ENCODE results near the gene PHC2. TPM values are rescaled to one million over a fixed set of nuclear protein-coding genes. Genes with fewer than 3 reads are reported as not detected.

The PHC2 gene
- total RNA-seq, 1 donor from 2014 or later = 155 TPM

DNA sequence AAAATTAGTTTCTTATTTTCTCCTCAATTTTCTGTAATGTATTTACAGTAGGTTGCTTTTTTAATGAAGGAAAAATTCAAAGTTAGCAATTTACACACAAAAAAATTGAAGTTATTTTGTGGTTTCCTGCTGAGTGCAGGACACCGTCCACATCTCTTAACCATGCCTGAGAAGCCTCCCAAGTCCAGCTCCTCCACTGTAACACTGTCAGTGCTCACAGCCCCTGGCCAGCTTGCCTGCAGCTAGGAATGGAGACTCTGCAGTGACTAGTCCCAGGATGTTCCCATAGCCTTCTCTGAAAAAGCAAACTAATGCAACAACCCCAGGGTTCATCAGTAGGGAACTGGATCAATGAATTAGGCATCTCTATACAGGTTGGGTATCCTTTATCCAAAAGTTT is 113.5 kb downstream of the PHC2 start:
- Mint-ChIP-seq H3K4me3 (no peak overlapping the region), H3K27me3 (ENCODE audit: low read depth) (peaks cover 6% of the 10 kb centered on the region), H3K36me3 (ENCODE audit: low read depth) (no peaks in the 10 kb centered on the region), H3K9me3 (no peaks in the 10 kb centered on the region), H3K27ac (ENCODE audit: unreplicated experiment) (no peak overlapping the region), H3K4me1 (peaks cover 23% of the 10 kb centered on the region)
- TF ChIP-seq, protein P1, sequence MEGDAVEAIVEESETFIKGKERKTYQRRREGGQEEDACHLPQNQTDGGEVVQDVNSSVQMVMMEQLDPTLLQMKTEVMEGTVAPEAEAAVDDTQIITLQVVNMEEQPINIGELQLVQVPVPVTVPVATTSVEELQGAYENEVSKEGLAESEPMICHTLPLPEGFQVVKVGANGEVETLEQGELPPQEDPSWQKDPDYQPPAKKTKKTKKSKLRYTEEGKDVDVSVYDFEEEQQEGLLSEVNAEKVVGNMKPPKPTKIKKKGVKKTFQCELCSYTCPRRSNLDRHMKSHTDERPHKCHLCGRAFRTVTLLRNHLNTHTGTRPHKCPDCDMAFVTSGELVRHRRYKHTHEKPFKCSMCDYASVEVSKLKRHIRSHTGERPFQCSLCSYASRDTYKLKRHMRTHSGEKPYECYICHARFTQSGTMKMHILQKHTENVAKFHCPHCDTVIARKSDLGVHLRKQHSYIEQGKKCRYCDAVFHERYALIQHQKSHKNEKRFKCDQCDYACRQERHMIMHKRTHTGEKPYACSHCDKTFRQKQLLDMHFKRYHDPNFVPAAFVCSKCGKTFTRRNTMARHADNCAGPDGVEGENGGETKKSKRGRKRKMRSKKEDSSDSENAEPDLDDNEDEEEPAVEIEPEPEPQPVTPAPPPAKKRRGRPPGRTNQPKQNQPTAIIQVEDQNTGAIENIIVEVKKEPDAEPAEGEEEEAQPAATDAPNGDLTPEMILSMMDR (conservative IDR thresholded peaks at IDR 0.05) = no peak
- no peak for DNase-seq (ENCODE audit: low read depth, low spot score)

DNA sequence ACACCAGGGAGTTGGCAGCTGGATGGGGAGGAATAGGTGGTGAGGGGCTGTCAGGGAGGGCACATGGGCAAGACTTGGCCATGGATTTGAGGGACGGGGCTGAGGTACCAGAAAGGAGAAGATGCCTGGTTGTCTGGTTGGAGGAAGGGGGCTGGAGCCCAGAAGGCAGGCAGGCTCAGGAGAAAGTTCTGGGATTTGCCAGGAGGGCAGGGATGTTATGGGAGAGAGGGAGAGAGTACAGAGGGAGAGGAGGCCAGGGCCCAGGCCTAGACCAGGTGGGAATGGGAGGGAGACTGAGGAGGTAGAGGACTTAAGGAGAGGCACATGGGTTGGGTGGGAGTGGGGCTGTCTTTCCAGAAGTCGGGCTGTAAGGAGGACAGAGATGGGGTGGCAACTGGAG is 114.3 kb downstream of the PHC2 start:
- H3K36me3 Mint-ChIP-seq (ENCODE audit: low read depth) = peaks cover under 1% of the 10 kb centered on the region
- H3K4me3 Mint-ChIP-seq = no peak overlapping the region
- H3K27me3 Mint-ChIP-seq (ENCODE audit: low read depth) = peaks cover 6% of the 10 kb centered on the region
- H3K9me3 Mint-ChIP-seq = no peaks in the 10 kb centered on the region
- TF ChIP-seq, protein P1 (conservative IDR thresholded peaks at IDR 0.05) = no peak
- no peak for DNase-seq (ENCODE audit: low read depth, low spot score)
- H3K4me1 Mint-ChIP-seq = peaks cover 23% of the 10 kb centered on the region
- no peak overlapping the region for H3K27ac Mint-ChIP-seq (ENCODE audit: unreplicated experiment)

DNA sequence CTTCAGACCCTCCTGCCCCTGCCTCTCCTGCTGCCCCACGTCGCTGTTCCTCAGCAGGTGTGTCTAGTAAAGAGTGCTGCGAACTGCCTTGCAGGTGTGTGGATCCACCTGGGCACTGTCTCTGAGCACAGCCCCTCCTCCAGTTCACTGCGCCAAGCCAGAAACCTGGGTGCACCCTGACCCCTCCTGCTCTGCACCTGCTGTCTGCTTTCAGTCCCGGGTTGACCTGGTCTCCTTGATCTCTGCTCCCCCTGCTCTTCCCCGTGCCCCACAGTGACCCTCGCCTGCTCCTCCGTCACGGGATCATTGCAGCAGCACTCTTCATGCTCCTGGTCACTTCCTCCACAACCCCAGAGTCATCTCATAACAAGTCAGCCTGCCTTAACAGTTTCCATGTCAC is 116.5 kb downstream of the PHC2 start:
- no peak for DNase-seq (ENCODE audit: low read depth, low spot score)
- Mint-ChIP-seq H3K4me3 (no peak overlapping the region), H3K27me3 (ENCODE audit: low read depth) (peaks cover 11% of the 10 kb centered on the region), H3K27ac (ENCODE audit: unreplicated experiment) (no peak overlapping the region), H3K36me3 (ENCODE audit: low read depth) (peaks cover 8% of the 10 kb centered on the region), H3K4me1 (peaks cover 23% of the 10 kb centered on the region), H3K9me3 (peaks cover 2% of the 10 kb centered on the region)
- TF ChIP-seq, protein P1 (conservative IDR thresholded peaks at IDR 0.05) = no peak

DNA sequence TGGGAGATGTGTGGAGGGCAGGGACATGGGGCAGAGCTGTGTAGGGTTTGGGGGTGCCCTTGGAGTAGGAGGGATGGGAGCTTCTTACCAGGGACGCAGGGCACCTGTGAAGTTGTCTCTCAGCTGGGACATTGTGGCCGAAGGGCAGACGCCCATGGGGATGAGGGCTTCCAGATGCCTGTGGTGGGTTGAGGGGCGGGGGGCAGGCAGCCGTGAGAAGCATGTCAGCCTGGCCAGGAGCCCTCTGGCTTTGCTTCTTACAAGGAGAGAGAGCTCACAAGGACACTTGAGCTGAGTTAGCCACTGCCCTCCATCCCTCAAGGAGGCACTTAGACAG is 118.5 kb downstream of the PHC2 start:
- peaks cover 7% of the 10 kb centered on the region for H3K4me1 Mint-ChIP-seq
- no peak overlapping the region for H3K27ac Mint-ChIP-seq (ENCODE audit: unreplicated experiment)
- TF ChIP-seq, protein P1 (conservative IDR thresholded peaks at IDR 0.05) = no peak
- peaks cover 11% of the 10 kb centered on the region for H3K36me3 Mint-ChIP-seq (ENCODE audit: low read depth)
- no peak overlapping the region for H3K4me3 Mint-ChIP-seq
- peaks cover 4% of the 10 kb centered on the region for H3K27me3 Mint-ChIP-seq (ENCODE audit: low read depth)
- DNase-seq (ENCODE audit: low read depth, low spot score) = no peak
- H3K9me3 Mint-ChIP-seq = peaks cover 2% of the 10 kb centered on the region

DNA sequence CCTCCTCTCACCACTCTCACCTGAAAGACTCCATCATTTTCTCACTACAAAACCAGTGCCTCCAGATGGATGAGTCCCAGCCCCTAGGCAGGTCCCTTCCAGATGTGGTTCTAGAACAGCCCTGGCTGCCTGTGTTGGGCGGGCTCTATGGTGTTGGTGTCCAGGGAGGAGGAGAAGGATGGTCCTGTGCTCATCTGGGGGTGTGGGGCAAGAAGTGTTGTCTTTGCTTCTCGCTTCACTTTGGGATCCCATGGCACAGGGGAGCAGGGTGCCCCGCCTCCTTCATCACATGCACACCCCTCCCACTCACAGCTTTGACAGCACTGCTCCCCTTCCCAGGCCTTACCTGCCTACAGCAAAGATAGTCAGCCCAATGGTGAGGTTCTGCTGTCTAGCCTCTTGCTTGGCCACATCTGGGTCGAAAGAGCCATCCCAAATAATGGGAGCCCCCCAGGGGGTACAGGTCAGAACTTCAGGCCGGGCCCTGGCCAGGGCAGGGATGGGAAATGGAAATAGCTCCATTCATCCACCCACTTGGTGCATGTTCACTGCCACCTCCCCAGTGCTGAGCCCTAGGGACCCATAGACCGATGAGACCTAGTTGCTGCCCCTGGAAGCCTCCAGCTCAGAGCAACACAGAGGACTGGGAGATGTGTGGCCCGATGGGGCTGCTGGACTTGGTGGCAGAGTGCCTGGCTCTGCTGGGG is 119.0 kb downstream of the PHC2 start:
- H3K4me3 Mint-ChIP-seq = no peak overlapping the region
- TF ChIP-seq, protein P1 (conservative IDR thresholded peaks at IDR 0.05) = no peak
- peaks cover 7% of the 10 kb centered on the region for H3K4me1 Mint-ChIP-seq
- peaks cover 2% of the 10 kb centered on the region for H3K9me3 Mint-ChIP-seq
- peaks cover 11% of the 10 kb centered on the region for H3K36me3 Mint-ChIP-seq (ENCODE audit: low read depth)
- H3K27ac Mint-ChIP-seq (ENCODE audit: unreplicated experiment) = no peak overlapping the region
- DNase-seq (ENCODE audit: low read depth, low spot score) = no peak
- H3K27me3 Mint-ChIP-seq (ENCODE audit: low read depth) = peaks cover 4% of the 10 kb centered on the region

Data from neural crest cell (in vitro differentiated cells).